HG03045 (cell line): ENCODE data around the gene PERP.

Experiments
- ATAC-seq: cut with Tn5 transposase; IDR thresholded peaks from one replicate; pipeline ENCODE4 v1.9.1; 2021; ENCODE audit warnings: mild to moderate bottlenecking, moderate library complexity; ENCODE audit not compliant: unreplicated experiment

Gene PERP

GRCh38 chr6:138063726-138064125 lies 43.5 kb downstream of the PERP start:
- ATAC-seq: no peak

- no peak for ATAC-seq
Measured at GRCh38 chr6:138054982-138055381, 52.2 kb downstream of the PERP start.

- ATAC-seq: no peak
Measured at GRCh38 chr6:138052783-138053182, 54.4 kb downstream of the PERP start.

- ATAC-seq: no peak
Measured at GRCh38 chr6:138044972-138045371, 62.2 kb downstream of the PERP start.

- no peak for ATAC-seq
Measured at GRCh38 chr6:138044458-138044857, 62.8 kb downstream of the PERP start.
